Measurements from ENCODE around the gene SHC4.
"Not testable (repeated sequence)": the region's sequence is repeated elsewhere in the genome, so short reads cannot be mapped to it uniquely, and the experiment has no call there.

The SHC4 gene

DNA sequence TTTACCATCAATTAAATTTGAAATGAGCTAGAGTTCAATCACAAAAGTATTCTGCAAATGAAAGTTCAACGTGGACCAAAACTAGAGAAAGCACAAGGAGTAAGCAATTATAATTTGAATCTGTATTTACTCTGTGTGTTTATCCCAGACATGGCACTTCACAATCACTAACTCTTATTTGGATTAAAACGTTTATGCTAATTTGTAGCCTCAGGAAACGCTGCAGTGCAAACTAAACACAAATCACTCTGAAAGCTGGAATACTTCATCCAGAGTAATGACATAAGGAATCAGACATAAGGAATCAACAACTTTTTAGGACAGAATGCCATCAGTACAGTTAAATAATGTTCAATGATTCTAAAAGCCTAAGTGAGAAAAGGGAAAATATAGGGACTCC is 171.3 kb downstream of the SHC4 start:
- no peak for DNase-seq

DNA sequence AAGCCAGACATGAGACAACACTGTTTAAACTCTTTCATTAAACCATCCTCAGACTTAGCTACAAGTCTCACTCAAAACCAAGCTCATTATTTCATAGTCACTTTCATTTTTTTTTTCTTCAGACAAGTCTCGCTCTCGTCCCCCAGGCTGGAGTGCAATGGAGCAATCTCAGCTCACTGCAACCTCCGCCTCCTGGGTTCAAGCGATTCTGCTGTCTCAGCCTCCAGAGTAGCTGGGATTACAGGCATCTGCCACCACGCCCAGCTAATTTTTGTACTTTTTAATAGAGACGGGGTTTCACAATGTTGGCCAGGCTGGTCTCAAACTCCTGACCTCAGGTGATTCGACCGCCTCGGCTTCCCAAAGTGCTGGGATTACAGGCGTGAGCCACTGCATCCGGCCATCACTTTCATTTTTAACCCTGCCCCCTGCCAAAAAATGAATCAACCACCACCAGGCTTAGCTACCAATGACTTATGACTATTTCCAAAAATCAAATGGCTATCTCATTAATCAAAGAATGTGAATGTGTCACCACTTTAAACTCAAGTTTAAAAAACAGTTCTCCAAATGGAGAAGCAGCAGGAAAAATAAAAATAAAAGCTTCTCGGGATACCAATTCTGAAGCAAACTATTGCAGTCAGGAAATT is 173.1 kb downstream of the SHC4 start:
- DNase-seq = not testable (repeated sequence)

GRCh38 chr15:48785712-48786111 is 178.0 kb downstream of the SHC4 start:
- DNase-seq = no peak

DNA sequence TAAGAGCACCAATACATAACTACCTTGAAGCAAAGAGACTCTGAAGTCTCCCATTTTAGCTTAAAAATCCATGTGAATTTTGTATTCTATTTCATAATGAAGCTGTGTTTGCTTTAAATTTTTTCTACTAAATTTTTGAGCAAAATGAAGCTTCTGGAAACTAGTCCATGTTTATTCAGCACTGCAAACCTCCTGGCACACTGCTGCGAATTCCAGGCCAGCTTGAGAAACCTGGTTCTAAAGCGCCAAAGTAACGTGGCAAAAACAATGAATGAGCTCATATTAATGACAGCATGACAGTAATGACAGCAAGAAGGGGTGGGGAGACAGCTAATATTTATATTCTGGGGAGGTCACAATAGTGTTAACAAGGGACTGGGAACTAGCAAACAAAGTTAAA is 178.5 kb downstream of the SHC4 start:
- no peak for DNase-seq

GRCh38 chr15:48784756-48785155 is 179.0 kb downstream of the SHC4 start:
- no peak for DNase-seq

- no peak for DNase-seq
Observed at GRCh38 chr15:48782911-48783310, 180.8 kb downstream of the SHC4 start.

DNA sequence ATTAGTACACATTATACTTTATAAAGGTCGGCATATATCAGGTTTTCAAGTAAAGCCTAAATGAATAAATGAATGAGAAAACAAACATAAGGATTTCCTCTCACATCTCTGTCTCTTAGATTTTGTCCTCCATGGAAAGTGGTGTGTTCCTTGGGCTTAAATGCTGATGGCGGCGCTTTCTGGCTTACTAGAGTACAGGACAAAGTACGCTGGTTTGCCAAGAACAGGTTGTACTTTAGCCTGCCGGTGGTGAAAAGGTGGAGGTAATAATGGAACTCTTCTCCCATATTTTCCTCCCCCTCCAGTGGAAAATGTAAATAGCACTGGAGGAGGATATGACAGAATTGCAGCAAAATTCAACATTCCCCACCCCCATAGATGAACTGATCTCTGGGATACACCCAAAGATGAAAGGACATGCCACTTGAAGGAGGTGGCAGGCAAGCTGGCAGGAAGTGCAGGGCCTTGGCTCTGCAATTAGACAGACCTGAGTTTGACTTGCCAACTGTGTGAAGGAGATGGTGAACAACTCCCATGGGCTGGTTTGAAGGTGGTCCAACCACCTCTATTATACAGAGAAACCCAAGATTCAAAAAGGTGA is 182.1 kb downstream of the SHC4 start:
- DNase-seq = no peak

- DNase-seq = no peak
Observed at GRCh38 chr15:48781017-48781416, 182.7 kb downstream of the SHC4 start.

GRCh38 chr15:48778331-48778730 is 185.4 kb downstream of the SHC4 start:
- DNase-seq = no peak

GRCh38 chr15:48777645-48778330 is 185.9 kb downstream of the SHC4 start:
- no peak for DNase-seq

- DNase-seq = no peak
Observed at GRCh38 chr15:48775546-48775945, 188.2 kb downstream of the SHC4 start.

- DNase-seq = no peak
Observed at GRCh38 chr15:48774484-48774883, 189.2 kb downstream of the SHC4 start.
